AG04450 (cell line): ENCODE results near the gene CA11. TPM values are rescaled to one million over a fixed set of nuclear protein-coding genes. Genes with fewer than 3 reads are reported as not detected.
"Not testable (repeated sequence)": the region's sequence is repeated elsewhere in the genome, so short reads cannot be mapped to it uniquely, and the experiment has no call there.

Experiments used
- CTCF ChIA-PET: fragments of 300-600, 350-600 bp; formaldehyde crosslinking; extraction: SDS; loops from one replicate; lab custom pipeline; 2022; ENCODE audit warnings: antibody characterized with exemption, inconsistent platforms; lab: Charles Lee
- POLR2A ChIA-PET: fragments of 350-600 bp; formaldehyde crosslinking; extraction: SDS; loops from one replicate; lab custom pipeline; 2021; ENCODE audit warnings: antibody characterized with exemption, inconsistent platforms; lab: Yijun Ruan, JAX
- DNase-seq: peaks from one replicate; pipeline ENCODE4 v3.0.0-alpha.2; 2011; ENCODE audit warnings: low read depth, low spot score
- H3K27ac ChIP-seq: one replicate; pipeline ENCODE4 v1.5.1; 2012; ENCODE audit warnings: low read depth, low read length, control low read depth
- H3K27me3 ChIP-seq: one replicate; pipeline ENCODE4 v1.6.0; 2012; ENCODE audit warnings: low read length; ENCODE audit not compliant: control insufficient read depth, insufficient read depth
- H3K4me3 ChIP-seq: 2 replicates; pipeline ENCODE4 v1.5.1; 2011; ENCODE audit warnings: mild to moderate bottlenecking, low read depth, low read length, control low read depth
- H3K9me3 ChIP-seq: 2 replicates; pipeline ENCODE4 v1.5.1; 2012; ENCODE audit warnings: low read length; ENCODE audit not compliant: control insufficient read depth, insufficient read depth
- polyA plus RNA-seq: library from polyadenylated mRNA; depleted of rRNA; stranded (reverse); fragments of >200 nt; gene quantifications from 2 replicates; pipeline ENCODE4 v1.2.3, GENCODE V29; 2011
- TF ChIP-seq, protein P1 (sequence below): IDR thresholded peaks from 2 replicates; pipeline ENCODE4 v1.5.1; 2011; ENCODE audit warnings: low read depth, low read length, control low read depth, inconsistent platforms

CA11 gene
- polyA plus RNA-seq, 1 experiment: 3.7 TPM

DNA sequence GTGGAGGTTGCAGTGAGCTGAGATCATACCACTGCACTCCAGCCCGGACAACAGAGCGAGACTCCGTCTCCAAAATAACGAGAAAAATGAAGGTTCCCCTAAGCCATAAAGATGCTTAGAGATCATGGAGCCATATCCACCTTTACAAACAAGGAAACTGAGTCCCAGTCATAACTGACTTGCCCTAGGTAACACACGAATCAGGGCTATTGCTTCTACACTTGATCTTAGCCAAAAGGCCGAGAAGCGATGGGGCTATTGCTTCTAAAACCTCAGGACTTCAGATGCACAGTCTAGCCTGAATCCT, 12.0 kb downstream of the CA11 start:
- ChIA-PET CTCF (interaction anchor here (0.8 to 1.1 kb wide), 4 partner anchors 12 to 144 kb away, joined by 3 to 7 read pairs (median 4); partner anchors contain the start of gene CA11), POLR2A (interaction anchor here (1.0 to 1.6 kb wide), 3 partner anchors 10 to 15 kb away, joined by 3 to 9 read pairs (median 8); partner anchors contain the start of genes CA11, RPL18 and SPHK2)
- Histone ChIP-seq H3K27me3 (no peaks in the 10 kb centered on the region), H3K9me3 (peaks cover 9% of the 10 kb centered on the region; the same call in 1 of the 2 replicates), H3K27ac (peak overlapping the region; percentile 52), H3K4me3 (peak overlapping the region; percentile 37)
- TF ChIP-seq, protein P1, sequence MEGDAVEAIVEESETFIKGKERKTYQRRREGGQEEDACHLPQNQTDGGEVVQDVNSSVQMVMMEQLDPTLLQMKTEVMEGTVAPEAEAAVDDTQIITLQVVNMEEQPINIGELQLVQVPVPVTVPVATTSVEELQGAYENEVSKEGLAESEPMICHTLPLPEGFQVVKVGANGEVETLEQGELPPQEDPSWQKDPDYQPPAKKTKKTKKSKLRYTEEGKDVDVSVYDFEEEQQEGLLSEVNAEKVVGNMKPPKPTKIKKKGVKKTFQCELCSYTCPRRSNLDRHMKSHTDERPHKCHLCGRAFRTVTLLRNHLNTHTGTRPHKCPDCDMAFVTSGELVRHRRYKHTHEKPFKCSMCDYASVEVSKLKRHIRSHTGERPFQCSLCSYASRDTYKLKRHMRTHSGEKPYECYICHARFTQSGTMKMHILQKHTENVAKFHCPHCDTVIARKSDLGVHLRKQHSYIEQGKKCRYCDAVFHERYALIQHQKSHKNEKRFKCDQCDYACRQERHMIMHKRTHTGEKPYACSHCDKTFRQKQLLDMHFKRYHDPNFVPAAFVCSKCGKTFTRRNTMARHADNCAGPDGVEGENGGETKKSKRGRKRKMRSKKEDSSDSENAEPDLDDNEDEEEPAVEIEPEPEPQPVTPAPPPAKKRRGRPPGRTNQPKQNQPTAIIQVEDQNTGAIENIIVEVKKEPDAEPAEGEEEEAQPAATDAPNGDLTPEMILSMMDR: no peak
- DNase-seq: no peak

DNA sequence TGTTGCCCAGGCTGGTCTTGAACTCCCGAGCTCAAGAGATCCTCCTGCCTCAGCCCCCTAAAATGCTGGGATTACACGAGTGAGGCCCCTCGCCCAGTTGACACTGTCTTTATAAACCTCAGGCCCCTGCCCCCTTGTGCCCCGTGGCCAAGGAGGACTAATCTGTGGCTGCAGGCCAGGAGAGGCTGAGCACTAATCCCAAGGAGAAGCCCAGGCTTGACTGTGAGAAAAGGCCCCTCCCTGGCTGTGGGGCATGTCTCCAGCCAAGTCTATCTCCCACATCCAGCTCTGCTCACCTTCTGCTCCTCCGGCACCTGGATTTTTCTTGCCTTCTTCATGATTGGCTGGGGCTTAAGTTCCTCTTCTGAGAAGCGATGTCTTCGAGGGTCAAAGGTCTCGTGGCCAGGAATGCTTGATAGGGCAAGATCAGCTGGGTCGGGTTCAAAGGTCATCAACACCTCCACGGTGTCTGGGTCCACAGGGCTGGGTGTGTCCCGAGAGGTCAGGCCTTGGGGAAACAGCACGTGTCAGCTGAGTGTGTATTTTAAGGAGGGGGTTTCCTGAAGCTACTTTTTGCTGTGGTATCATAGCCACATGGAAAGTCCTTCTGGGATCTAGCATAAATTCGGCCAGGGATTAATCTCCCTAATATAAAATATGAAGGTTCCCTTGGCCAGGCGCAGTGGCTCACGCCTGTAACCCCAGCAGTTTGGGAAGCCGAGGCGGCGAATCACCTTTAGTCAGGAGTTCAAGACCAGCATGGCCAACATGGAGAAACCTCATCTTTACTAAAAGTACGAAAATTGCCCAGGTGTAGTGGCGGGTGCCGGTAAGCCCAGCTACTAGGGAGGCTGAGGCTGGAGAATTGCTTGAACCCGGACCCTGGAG, 12.6 kb downstream of the CA11 start:
- no peak overlapping the region for H3K27ac ChIP-seq
- no peak overlapping the region for H3K4me3 ChIP-seq
- POLR2A ChIA-PET: interaction anchor here (1.0 to 1.6 kb wide), 4 partner anchors 9 to 14 kb away, joined by 3 to 9 read pairs (median 6); partner anchors contain the start of genes CA11, RPL18 and SPHK2
- H3K9me3 ChIP-seq: peaks cover 5% of the 10 kb centered on the region; the same call in 1 of the 2 replicates
- H3K27me3 ChIP-seq: no peaks in the 10 kb centered on the region
- CTCF ChIA-PET: interaction anchor here (0.9 to 1.1 kb wide), 3 partner anchors 12 to 128 kb away, joined by 3 to 7 read pairs (median 4); partner anchors contain the start of gene CA11
- DNase-seq: no peak
- TF ChIP-seq, protein P1: no peak

DNA sequence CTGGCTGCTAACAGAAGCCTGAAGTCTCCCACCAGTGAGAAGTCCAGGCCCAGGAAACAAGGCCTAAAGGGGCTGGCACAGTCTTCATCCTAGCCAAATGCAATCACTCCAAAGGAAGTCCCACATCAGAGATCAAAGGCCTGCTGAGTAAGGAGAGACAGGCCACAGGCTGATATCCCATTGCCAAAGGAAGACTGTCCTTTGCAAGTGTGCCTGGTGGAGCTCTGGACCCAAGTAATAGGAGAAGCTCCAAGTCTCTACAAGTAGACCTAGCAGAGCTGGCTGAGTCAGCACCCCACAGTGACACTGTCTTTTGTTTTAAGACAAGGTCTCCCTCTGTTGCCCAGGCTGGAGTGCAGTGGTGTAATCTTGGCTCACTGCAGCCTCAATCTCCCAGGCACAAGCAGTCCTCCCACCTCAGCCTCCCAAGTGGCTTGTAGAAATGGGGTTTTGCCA, 13.3 kb downstream of the CA11 start:
- POLR2A ChIA-PET: interaction anchor here (0.7 to 1.0 kb wide), 2 partner anchors 9 to 88 kb away, joined by 5 to 9 read pairs; no protein-coding TSS in a partner anchor
- Histone ChIP-seq H3K27ac (peak overlapping the region; percentile 47), H3K27me3 (no peaks in the 10 kb centered on the region), H3K4me3 (no peak overlapping the region), H3K9me3 (peaks cover 5% of the 10 kb centered on the region; the same call in 1 of the 2 replicates)
- CTCF ChIA-PET: no interaction called here
- TF ChIP-seq, protein P1: no peak
- no peak for DNase-seq

DNA sequence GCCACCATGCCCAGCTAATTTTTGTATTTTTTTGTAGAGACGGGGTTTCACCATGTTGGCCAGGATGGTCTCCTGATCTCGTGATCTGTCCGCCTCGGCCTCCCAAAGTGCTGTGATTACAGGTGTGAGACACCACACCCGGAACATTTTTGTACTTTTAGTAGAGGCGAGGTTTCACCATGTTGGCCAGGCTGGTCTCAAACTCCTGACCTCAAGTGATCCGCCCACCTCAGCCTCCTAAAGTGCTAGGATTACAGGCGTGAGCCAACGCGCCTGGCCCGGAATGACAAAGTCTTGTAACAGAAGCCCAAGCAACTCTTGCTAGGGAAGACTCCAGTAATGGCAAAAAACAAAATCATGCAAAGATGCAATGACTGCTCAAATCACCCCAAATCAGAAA, 13.7 kb downstream of the CA11 start:
- H3K27me3 ChIP-seq, H3K4me3 ChIP-seq, DNase-seq, H3K9me3 ChIP-seq, CTCF ChIA-PET, H3K27ac ChIP-seq: not testable (repeated sequence)
- POLR2A ChIA-PET: interaction anchor here (0.7 to 1.0 kb wide), 3 partner anchors 8 to 88 kb away, joined by 3 to 9 read pairs (median 5); partner anchors contain the start of genes RPL18 and SPHK2

DNA sequence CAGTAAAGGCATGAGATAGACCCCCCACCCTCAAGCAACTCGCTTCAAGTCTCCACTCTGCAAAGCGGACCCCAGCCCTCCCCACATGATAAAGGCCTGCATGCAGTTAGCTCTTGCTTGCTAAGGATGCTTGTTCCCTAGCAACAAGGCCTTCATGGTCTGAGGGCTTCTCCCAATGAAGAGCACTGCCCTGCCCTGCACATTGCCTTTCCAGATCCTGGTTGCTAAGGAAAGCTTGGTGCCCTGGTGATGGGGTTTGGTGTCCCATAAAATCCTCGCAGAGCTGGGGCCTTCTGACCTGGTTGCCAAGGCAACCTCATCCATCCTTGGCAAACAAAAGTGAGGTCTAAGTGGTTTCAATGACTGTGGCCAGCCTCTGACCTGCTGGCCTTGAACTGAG, 14.8 kb downstream of the CA11 start:
- H3K27ac ChIP-seq: peak overlapping the region; percentile 39
- peaks cover 5% of the 10 kb centered on the region; the same call in 1 of the 2 replicates for H3K9me3 ChIP-seq
- no peak overlapping the region for H3K4me3 ChIP-seq
- TF ChIP-seq, protein P1: no peak
- no peak for DNase-seq
- H3K27me3 ChIP-seq: no peaks in the 10 kb centered on the region
- ChIA-PET CTCF (interaction anchor here (0.8 kb wide), 1 partner anchor 12 kb away, joined by 5 read pairs; the partner anchor contains the start of gene RPL18), POLR2A (interaction anchor here (0.7 to 1.0 kb wide), 2 partner anchors 12 to 14 kb away, joined by 3 to 4 read pairs; partner anchors contain the start of genes RPL18 and SPHK2)
